Hematopoietic multipotent progenitor cell treated with erythropoietin and hydrocortisone succinate and interleukin-3 and kit ligand, for 8 days (in vitro differentiated cells): ENCODE data around the gene KDM1B.
"Not testable (repeated sequence)": the region's sequence is repeated elsewhere in the genome, so short reads cannot be mapped to it uniquely, and the experiment has no call there.

Experiments used
- DNase-seq: peaks from one replicate; pipeline ENCODE4 v3.0.0-alpha.2; 2015

Gene KDM1B

DNA sequence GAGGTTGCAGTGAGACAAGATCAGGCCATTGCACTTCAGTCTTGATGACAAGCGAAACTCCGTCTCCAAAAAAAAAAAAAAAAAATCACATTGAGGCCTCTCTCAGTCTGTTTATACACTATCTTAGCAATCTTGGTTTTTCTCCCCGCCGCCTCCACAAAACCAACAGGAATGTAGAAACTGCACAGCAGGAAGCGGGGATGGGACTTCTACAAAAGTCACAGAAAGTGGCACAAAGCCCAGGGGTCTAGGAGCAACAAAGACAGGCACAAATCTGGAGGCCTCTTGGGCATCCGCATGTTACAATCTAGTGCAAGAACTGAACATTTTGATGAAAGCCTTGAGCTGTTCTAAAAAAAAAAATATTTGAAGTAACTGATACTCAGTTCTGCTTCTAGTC, 48.6 kb downstream of the KDM1B start:
- no peak for DNase-seq

DNA sequence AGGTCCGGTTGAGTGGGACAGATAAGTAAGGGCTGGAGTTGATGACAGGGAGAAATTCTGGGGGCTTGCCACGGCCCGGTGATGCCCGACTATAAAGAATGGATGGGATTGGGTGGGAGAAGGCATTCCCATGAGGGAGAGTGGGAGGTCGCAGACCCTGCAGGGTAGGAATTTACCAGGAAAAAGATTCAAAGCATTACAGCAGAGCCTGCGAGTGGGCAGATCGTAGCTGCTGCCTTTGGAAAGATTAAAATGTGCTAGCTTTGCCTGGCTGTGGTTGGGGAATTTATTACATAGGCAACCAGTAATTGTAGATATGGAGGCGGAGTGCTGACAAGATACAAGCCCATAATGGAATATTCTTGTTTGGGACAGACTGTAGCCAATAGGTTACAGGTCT, 49.5 kb downstream of the KDM1B start:
- DNase-seq = no peak

DNA sequence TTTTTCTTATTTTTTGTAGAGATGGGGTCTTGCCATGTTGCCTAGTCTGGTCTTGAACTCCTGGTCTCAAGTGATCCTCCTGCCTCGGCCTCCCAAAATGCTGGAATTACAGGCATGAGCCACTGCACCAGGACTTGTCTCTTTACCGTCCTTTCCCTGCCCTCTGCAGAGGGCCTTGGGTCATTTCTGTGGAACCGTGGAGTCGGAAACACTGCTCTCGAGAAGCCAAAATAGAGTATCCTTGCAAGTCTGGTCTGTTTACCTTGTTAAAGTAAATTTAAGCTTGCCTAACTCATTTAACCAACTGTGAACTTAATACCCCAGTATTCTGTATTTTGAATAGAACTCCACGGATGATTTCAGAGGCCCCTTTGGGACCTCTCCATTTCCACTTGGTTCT, 51.4 kb downstream of the KDM1B start:
- no peak for DNase-seq

DNA sequence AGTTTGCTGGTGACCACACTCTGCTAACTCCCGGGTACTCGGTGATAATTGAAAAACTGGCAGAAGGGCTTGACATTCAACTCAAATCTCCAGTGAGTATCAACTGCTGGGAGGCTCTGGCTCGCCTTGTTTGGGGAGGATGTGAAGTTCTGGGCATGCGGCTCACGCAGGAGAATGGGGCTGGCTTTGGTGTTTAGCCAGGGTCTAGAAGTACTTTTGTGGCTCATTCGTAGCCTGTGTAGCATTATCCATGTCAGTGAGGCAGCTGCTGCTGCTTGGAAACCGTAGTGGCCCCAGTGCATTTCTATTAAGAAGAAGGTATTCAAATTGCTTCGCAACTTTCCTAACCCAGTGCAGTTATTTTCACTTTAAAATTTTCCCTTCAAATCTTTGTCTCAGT, 52.2 kb downstream of the KDM1B start:
- DNase-seq = no peak

DNA sequence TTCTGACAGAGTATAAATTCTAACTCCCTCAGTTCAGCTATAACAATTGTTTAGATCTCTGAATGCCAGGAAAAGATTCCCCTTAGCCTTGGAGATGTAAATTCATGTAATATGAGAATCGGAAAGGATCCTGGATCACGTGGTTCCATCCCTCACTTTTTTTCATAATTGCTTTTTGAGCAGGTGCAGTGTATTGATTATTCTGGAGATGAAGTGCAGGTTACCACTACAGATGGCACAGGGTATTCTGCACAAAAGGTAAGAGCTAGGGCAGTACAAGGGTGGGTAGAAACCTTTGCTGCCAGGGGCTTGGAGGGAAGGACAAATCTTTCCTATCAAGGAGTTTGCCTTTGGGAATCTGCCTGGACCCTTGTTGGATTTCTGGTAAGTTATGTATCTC, 52.7 kb downstream of the KDM1B start:
- DNase-seq = no peak

DNA sequence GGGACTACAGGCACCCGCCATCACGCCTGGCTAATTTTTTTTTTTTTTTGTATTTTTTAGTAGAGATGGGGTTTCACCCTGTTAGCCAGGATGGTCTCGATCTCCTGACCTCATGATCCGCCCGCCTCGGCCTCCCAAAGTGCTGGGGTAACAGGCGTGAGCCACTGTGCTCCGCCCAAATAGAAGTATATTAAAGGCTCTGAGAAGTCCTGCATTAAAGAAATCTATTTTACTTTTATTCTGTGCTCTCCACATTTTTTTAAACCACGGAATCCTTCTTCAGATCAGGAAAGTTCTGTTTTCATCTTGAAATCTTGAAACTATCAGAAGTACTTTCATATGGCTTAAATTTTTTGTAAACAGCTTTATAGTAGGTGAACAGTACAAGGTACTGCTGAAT, 53.6 kb downstream of the KDM1B start:
- not testable (repeated sequence) for DNase-seq

DNA sequence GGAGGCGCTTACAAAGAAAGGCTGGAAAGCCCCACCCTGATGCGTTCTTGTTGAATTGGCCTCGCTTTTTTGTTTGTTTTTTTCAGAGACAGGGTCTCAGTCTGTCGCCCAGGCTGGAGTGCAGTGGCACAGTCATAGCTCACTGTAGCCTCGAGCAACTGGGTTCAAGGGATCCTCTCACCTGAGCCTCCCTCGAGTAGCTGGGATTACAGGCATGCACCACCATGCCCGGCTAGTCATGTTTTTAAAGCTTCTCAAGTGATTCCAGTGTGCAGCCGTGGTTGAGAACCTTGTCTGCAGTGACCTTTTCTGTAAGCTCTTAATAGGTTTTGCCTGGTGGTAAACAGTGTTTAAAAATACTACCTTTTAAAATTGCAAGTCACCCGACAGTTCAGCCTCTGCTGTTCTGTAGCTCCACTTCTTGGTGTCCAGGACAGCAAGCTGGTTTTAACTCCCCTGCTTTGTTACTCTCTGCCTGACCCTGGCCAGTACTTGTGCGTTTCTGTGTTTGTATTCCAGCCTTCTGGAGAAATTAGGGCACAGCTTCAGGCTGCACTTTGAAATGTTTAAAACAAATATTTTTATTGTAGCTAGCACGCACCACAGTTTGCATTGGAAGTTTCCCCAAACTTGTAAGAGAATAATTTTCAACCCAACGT, 54.4 kb downstream of the KDM1B start:
- no peak for DNase-seq

DNA sequence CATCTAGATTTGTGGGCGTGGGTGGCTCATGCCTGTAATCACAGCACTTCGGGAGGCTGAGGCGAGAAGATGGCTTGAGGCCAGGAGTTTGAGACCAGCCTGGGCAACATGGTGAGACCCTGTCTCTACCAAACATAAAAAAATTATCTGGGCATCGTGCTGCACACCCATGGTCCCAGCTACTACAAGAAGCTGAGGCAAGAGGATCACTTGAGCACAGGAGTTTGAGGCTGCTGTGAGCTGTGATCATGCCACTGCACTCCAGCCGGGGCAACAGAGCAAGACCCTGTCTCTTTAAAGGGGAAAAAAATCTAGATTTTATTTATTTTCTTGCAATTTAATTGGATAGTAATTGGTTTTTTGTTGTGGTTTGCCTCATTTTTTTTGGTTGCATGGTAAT, 55.5 kb downstream of the KDM1B start:
- DNase-seq = no peak

DNA sequence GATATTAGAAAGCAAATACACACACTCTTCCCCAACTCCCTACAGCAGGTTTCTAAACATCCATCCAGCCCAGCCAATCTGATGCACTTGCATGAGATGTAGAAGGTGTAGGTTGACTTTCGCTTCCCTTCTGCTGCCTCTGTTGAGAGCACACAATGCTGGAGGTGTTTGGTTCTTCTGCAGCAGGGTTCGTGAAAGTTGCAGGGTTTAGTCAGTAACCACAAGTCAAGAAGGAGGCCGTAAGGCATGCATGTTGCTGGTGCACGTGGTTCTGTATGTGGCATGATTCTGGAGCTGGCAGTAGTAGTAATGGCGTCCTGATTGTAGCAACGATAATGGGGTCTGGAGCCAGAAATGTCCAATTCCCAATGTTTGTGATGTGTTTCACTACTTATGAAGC, 56.1 kb downstream of the KDM1B start:
- DNase-seq = no peak

DNA sequence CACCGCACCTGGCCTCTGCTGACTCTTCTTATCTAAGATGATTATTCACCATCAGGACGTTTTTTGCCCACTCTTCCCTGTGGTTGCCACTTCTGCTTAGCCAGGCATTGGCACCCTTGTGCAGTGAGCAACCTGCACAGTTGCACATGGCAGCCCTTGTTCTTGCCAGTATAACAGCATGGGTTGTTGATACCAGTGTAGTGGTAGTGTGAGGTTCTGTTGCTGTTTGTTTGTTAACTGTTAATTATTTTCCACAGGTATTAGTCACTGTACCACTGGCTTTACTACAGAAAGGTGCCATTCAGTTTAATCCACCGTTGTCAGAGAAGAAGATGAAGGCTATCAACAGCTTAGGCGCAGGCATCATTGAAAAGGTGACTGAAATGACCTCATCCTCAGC, 57.0 kb downstream of the KDM1B start:
- no peak for DNase-seq

DNA sequence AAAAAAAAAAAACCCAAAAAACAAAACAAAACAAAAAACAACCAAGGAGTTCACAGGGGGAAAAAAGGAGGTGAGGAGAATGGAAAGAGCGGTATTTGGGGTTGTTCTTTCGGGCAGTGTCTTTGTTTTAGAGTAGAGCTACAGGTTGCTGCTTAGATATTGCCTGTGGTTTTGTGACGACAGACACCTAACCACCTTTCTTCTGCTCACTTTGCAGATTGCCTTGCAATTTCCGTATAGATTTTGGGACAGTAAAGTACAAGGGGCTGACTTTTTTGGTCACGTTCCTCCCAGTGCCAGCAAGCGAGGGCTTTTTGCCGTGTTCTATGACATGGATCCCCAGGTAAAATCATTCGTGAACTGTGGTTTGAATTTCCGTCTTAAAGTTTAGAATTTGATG, 58.2 kb downstream of the KDM1B start:
- no peak for DNase-seq

DNA sequence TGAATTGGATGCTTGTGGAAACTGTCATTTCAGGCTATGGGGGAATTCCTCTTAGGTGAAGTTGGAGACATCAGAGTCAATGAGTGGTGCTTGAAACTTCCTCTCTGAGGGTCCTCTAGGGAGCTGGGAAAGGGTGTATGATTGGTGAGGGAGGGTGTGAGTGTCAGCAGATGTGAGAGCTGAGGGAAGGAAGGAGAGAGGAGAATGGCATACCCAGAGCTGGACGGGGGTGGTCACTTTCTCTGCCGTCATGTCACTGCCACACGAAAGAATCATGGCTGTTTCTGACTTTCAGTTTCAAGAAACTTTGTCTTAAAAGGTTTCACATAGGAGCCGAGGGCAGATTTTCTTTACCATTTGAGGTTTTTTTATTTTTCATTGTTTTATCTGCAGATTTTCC, 58.8 kb downstream of the KDM1B start:
- no peak for DNase-seq

DNA sequence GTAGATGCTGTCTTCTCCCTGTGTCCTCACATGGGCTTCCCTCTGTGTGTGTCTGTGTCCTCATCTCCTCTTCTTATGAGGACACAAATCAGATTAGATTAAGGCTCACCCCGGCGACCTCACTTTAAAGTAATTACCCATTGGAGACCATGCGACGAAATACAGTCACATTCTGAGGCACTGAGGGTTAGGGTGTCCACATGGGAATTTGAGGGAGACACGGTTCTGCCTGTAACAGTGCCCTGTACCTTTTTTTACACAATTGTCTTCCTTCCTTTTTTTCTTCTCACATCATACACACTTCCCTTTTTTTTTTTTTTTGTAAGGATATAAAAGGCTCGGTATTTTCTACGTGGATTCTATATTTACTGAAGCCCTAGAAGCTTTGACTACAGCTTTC, 60.2 kb downstream of the KDM1B start:
- no peak for DNase-seq

DNA sequence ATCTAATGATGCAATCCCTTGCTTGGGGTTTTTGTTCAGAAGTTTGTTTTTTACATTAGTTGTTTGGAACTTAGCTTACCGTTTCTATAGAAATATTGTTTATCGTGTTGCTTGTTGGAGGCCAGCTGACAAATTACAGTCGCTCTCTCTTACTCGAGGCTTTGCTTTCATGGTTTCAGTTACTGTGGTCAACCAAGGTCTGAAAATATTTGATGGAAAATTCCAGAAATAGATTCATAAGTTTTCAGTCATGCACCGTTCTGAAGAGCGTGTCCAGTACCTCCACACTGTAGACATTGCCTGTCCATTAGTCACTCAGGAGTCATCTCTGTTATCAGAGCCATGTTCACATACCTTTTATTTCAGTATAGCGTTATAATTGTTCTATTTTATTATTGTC, 61.2 kb downstream of the KDM1B start:
- no peak for DNase-seq

DNA sequence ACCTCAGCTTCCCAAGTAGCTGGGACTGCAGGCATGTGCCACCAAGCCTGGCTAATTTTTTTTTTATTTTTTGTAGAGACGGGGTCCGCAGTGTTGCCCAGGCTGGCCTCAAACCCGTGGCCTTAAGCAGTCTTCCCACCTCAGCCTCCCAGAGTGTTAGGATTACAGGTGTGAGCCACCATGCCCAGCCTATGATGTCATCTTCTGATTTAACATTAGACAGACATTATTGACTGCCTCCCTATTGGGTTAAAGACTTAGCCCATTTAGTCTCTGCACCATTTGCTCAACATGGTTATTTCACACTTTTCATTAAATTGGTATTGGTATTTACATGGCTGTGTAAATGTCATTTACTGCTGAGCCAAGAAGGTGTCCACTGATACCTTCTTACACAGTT, 63.0 kb downstream of the KDM1B start:
- DNase-seq = no peak

DNA sequence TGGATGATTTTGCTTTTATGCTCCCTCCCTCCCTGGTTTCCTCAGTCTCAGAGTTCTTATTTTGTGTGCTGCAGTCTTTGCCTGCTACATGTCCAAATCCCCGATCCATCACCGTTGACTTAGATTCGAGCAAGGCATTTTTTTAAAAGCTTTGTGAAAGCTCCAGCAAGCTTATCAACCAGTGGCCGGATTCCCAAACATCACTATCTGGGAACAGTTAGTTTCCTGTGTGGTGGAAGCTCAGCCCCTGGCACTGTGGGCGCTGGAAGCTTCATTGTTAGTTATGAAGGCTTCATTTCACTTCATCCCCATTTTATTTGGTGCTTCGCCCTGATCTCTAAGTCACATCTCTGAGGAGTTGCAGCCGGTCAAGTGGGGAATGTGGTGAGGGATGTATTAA, 64.4 kb downstream of the KDM1B start:
- DNase-seq = no peak

DNA sequence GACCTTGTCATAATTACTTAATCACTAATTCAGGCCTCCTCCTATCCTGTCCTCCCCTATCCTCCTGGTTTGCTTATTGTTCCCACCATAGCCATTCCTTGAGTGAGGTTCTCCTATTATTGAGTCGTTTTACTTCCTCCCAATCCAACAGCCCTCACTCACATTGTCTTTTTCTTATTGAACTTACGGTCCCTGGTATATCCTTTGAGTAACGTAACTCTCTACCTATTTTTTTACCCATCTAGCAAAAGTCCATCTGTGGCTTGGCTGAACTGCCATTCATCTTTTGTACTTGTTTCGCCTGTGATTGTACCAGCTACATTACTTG, 66.0 kb downstream of the KDM1B start:
- no peak for DNase-seq

DNA sequence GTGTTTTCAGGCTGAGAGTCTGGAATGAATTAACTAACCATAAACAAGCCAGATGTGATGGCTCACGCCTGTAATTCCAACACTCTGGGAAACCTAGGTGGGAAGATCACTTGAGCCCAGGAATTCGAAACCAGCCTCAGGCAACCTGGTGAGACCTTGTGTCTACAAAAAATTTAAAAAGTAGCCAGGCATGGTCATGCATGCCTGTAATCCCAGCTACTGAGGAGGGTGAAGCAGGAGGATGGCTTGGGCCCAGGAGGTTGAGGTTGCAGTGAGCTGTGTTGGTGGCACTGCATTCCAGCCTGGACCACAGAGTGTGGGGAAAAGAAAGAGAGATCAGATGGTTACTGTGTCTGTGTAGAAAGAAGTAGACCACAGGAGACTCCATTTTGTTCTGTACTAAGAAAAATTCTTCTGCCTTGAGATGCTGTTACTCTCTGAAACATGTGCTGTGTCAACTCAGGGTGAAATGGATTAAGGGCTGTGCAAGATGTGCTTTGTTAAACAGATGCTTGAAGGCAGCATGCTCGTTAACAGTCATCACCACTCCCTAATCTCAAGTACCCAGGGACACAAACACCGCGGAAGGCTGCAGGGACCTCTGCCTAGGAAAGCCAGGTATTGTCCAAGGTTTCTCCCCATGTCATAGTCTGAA, 71.4 kb downstream of the KDM1B start:
- not testable (repeated sequence) for DNase-seq

DNA sequence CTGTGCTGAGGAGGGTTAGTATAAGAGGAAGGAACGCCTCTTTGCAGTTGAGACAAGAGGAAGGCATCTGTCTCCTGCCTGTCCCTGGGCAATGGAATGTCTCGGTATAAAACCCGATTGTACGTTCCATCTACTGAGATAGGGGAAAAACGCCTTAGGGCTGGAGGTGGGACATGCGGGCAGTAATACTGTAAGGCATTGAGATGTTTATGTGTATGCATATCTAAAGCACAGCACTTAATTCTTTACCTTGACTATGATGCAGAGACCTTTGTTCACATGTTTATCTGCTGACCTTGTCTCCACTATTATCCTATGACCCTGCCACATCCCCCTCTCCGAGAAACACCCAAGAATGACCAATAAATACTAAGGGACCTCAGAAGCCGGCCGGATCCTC, 71.9 kb downstream of the KDM1B start:
- not testable (repeated sequence) for DNase-seq

DNA sequence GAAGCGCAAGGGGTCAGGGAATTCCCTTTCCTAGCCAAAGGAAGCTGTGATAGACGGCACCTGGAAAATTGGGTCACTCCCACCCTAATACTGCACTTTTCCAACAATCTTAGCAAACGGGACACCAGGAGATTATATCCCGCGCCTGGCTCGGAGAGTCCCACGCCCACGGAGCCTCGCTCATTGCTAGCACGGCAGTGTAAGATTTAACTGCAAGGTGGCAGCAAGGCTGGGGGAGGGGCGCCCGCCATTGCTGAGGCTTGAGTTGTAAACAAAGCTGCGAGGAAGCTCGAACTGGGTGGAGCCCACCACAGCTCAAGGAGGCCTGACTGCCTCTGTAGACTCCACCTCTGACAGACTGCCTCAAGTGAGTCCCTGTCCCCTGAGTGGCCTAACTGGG, 73.4 kb downstream of the KDM1B start:
- DNase-seq = not testable (repeated sequence)

DNA sequence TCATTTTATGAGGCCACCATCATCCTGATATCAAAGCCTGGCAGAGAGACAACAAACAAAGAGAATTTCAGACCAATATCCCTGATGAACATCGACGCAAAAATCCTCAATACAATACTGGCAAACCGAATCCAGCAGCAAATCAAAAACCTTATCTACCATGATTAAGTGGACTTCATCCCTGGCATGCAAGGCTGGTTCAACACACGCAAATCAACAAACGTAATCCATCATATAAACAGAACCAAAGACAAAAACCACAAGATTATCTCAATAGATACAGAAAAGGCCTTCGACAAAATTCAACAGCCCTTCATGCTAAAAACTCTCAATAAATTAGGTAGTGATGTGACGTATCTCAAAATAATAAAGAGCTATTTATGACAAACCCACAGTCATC, 76.6 kb downstream of the KDM1B start:
- not testable (repeated sequence) for DNase-seq

DNA sequence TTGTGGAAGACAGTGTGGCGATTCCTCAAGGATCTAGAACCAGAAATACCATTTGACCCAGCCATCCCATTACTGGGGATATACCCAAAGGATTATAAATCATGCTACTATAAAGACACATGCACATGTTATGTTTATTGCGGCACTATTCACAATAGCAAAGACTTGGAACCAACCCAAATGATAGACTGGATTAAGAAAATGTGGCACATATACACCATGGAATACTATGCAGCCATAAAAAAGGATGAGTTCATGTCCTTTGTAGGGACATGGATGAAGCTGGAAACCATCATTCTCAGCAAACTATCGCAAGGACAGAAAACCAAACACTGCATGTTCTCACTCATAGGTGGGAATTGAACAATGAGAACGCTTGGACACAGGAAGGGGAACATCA, 78.5 kb downstream of the KDM1B start:
- not testable (repeated sequence) for DNase-seq

DNA sequence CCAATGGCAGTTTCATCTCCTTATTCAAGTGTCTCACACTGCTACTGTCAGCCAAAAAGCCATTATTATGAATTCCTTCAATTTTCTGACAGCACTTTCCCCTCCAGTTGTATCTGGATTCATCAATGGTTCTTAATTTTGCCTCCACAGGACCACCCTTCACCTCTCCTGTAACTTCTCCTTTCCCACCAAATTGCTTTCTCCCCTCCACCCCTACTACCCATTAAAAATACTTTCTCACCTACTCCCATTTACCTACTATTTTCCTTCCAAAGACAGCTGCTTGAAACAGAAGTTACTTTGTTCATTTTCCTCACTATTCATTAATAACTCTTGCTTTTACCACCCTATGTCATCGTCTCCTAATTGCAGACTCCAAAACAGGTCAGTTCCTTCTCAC, 79.3 kb downstream of the KDM1B start:
- DNase-seq = no peak

DNA sequence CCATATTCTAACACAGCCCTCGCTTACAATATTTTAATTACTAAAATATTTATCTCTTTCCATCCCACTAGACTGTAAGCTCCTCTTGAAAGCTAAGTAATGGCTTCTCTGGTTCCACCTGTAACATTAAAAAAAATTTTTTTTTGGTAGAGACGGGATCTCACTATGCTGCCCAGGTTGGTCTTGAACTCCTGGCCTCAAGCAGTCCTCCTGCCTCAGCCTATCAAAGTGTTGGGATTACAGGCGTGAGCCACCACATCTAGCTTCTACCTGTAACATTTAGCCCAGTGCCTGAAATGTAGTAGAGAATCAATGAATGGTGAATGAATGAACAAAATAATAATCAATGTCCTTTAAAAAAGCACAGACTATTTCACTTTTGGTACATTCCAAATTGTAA, 80.3 kb downstream of the KDM1B start:
- DNase-seq = no peak

DNA sequence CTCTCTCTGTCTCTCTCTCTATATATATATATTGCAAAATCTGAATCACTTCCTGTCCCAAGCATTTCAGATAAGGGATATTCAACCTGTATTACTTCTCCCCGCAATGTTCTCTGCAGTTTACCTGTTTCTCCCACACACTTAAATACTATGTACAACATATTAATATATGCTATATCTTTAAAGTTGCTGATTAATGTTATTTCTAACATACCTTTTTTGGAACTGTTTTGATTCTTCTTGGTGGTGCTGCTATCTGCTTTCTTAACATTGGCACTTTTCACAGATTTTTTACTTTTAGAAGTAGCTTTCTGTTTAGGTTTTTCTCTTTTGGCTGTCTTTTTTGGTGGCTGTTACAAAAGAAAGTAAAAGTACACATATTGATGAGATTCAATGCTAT, 81.9 kb downstream of the KDM1B start:
- no peak for DNase-seq
